SK-N-SH (cell line): ENCODE results near the gene CSNK2B. TPM values are rescaled to one million over a fixed set of nuclear protein-coding genes. Genes with fewer than 3 reads are reported as not detected.

Source experiments
- CTCF ChIA-PET: fragments of 300-600, 350-600 bp; formaldehyde crosslinking; extraction: SDS; loops from one replicate; lab custom pipeline; 2021; lab: Yijun Ruan, JAX
- POLR2A ChIA-PET: fragments of 350-600 bp; sonication (Branson Sonifier 250); formaldehyde crosslinking; extraction: SDS; loops from one replicate; lab custom pipeline; 2020; ENCODE audit warnings: antibody characterized with exemption, inconsistent platforms; lab: Yijun Ruan, JAX
- DNase-seq: peaks from one replicate; pipeline ENCODE4 v3.0.0; 2012
- H2AFZ ChIP-seq: fragments of 200-600 bp; sonication (generic); 2 replicates; pipeline ENCODE4 v1.8.1; 2016; ENCODE audit warnings: antibody characterized with exemption, mild to moderate bottlenecking, low read depth
- H3F3A ChIP-seq: fragments of 200-600 bp; sonication (generic); replicated peaks from 2 replicates; pipeline ENCODE3; 2016; ENCODE audit warnings: antibody characterized with exemption, mild to moderate bottlenecking; ENCODE audit not compliant: insufficient read depth
- H3K27ac ChIP-seq, 2 experiments: fragments of 200-500 bp in 1 of 2; fragments of 200-600 bp in 1 of 2; sonication (Bioruptor generic) in 1 of 2; sonication (generic), shearing (Covaris generic) in 1 of 2; 2 replicates each; pipeline versions ENCODE4 v1.5.1 to v1.6.1; 2014 to 2016; ENCODE audit warnings: low read depth in 2 of 2, inconsistent platforms in 1 of 2, low read length in 1 of 2, mild to moderate bottlenecking in 1 of 2, mixed read lengths in 1 of 2
- H3K27me3 ChIP-seq: fragments of 200-600 bp; sonication (generic), shearing (Covaris generic); 2 replicates; pipeline ENCODE4 v1.6.1; 2016; ENCODE audit warnings: mixed run types; ENCODE audit not compliant: insufficient read depth
- H3K36me3 ChIP-seq, 2 experiments: fragments of 200-500 bp in 1 of 2; fragments of 200-600 bp in 1 of 2; sonication (Bioruptor generic) in 1 of 2; sonication (generic) in 1 of 2; replicated peaks in 1 of 2; 2 replicates each; pipeline versions ENCODE3 to v1.5.1; 2014 to 2016; ENCODE audit warnings: low read length in 1 of 2, mild to moderate bottlenecking in 1 of 2; ENCODE audit not compliant: insufficient read depth in 2 of 2, control insufficient read depth in 1 of 2
- H3K4me1 ChIP-seq, 2 experiments: fragments of 200-500 bp in 1 of 2; fragments of 200-600 bp in 1 of 2; sonication (Bioruptor generic) in 1 of 2; sonication (generic), shearing (Covaris generic) in 1 of 2; 2 replicates each; pipeline versions ENCODE4 v1.5.1 to v1.6.1; 2014 to 2016; ENCODE audit warnings: low read depth in 1 of 2, low read length in 1 of 2, mixed run types in 1 of 2; ENCODE audit not compliant: insufficient read depth in 2 of 2, control insufficient read depth in 1 of 2
- H3K4me2 ChIP-seq: fragments of 200-600 bp; sonication (generic), shearing (Covaris generic); 2 replicates; pipeline ENCODE4 v1.6.1; 2017; ENCODE audit warnings: mixed run types
- H3K4me3 ChIP-seq, 2 experiments: fragments of 200-500 bp in 1 of 2; fragments of 200-600 bp in 1 of 2; sonication (Bioruptor generic) in 1 of 2; sonication (generic), shearing (Covaris generic) in 1 of 2; 2 replicates each; pipeline versions ENCODE4 v1.5.1 to v1.8.1; 2014 to 2016; ENCODE audit warnings: low read depth in 2 of 2, inconsistent platforms in 1 of 2, low read length in 1 of 2, mild to moderate bottlenecking in 1 of 2, mixed read lengths in 1 of 2, moderate library complexity in 1 of 2
- H3K79me2 ChIP-seq: fragments of 200-600 bp; sonication (generic); 2 replicates; pipeline ENCODE4 v1.8.1; 2017; ENCODE audit warnings: mild to moderate bottlenecking; ENCODE audit not compliant: insufficient read depth
- H3K9ac ChIP-seq: fragments of 200-600 bp; sonication (generic); 2 replicates; pipeline ENCODE4 v1.6.1; 2017; ENCODE audit warnings: mixed run types
- H3K9me2 ChIP-seq: fragments of 200-600 bp; sonication (generic); 2 replicates; pipeline ENCODE4 v1.6.1; 2017; ENCODE audit warnings: mixed run types
- H3K9me3 ChIP-seq: fragments of 200-600 bp; sonication (generic); 2 replicates; pipeline ENCODE4 v1.6.1; 2017; ENCODE audit warnings: mixed run types, mild to moderate bottlenecking, moderate library complexity
- H4K20me1 ChIP-seq: fragments of 200-600 bp; sonication (generic); 2 replicates; pipeline ENCODE4 v1.6.1; 2017; ENCODE audit warnings: mild to moderate bottlenecking, mixed run types; ENCODE audit not compliant: insufficient read depth
- CHD2 ChIP-seq: fragments of 150-350 bp; IDR thresholded peaks from 2 replicates; pipeline ENCODE4 v1.6.1; 2018; ENCODE audit warnings: low read length; ENCODE audit not compliant: partially characterized antibody
- CTCF ChIP-seq: fragments of 200-600 bp; sonication (generic); IDR thresholded peaks from 2 replicates; pipeline ENCODE4 v1.6.1; 2017; ENCODE audit warnings: antibody characterized with exemption, mild to moderate bottlenecking, moderate library complexity
- EP300 ChIP-seq, 2 experiments: IDR thresholded peaks; 2 replicates each; pipeline versions ENCODE4 v1.4.0 to v1.6.1; 2012; ENCODE audit warnings: borderline replicate concordance in 1 of 2, low read depth in 1 of 2, low read length in 1 of 2
- FOXM1 ChIP-seq: IDR thresholded peaks from 2 replicates; pipeline ENCODE4 v1.4.0; 2012; ENCODE audit warnings: low read depth, mild to moderate bottlenecking
- GABPA ChIP-seq: IDR thresholded peaks from 2 replicates; pipeline ENCODE4 v1.4.0; 2012; ENCODE audit warnings: low read depth, mild to moderate bottlenecking
- JUND ChIP-seq: IDR thresholded peaks from 2 replicates; pipeline ENCODE4 v1.4.0; 2012
- MEF2A ChIP-seq: IDR thresholded peaks from 2 replicates; pipeline ENCODE4 v1.4.0; 2012; ENCODE audit warnings: low read depth, borderline replicate concordance
- NFIC ChIP-seq: IDR thresholded peaks from 2 replicates; pipeline ENCODE4 v1.4.0; 2012; ENCODE audit warnings: borderline replicate concordance
- NRF1 ChIP-seq: IDR thresholded peaks from 2 replicates; pipeline ENCODE4 v1.6.1; 2012; ENCODE audit warnings: low read depth, mild to moderate bottlenecking, low read length
- PBX3 ChIP-seq: IDR thresholded peaks from 2 replicates; pipeline ENCODE4; 2012
- POLR2AphosphoS5 ChIP-seq: IDR thresholded peaks from 2 replicates; pipeline ENCODE4 v1.6.1; 2012; ENCODE audit warnings: low read depth, low read length
- RAD21 ChIP-seq: IDR thresholded peaks from 2 replicates; pipeline ENCODE4 v1.6.1; 2012; ENCODE audit warnings: mild to moderate bottlenecking, low read length
- RCOR1 ChIP-seq: fragments of 150-350 bp; IDR thresholded peaks from 2 replicates; pipeline ENCODE4 v1.6.1; 2017; ENCODE audit warnings: antibody characterized with exemption, low read length
- SIN3A ChIP-seq: IDR thresholded peaks from 2 replicates; pipeline ENCODE4 v1.6.1; 2012; ENCODE audit warnings: low read depth, mild to moderate bottlenecking, low read length, moderate library complexity, borderline replicate concordance
- SMC3 ChIP-seq: IDR thresholded peaks from 2 replicates; pipeline ENCODE4 v1.6.1; 2012; ENCODE audit warnings: low read depth, low read length, improper control_type of control experiment
- TAF1 ChIP-seq: IDR thresholded peaks from 2 replicates; pipeline ENCODE4 v1.6.1; 2012; ENCODE audit warnings: low read depth, mild to moderate bottlenecking, low read length, moderate library complexity, borderline replicate concordance
- TCF12 ChIP-seq: IDR thresholded peaks from 2 replicates; pipeline ENCODE4 v1.4.0; 2012
- USF1 ChIP-seq: IDR thresholded peaks from 2 replicates; pipeline ENCODE4 v1.4.0; 2012; ENCODE audit warnings: low read depth, borderline replicate concordance
- YY1 ChIP-seq: IDR thresholded peaks from 2 replicates; pipeline ENCODE4 v1.4.0; 2012; ENCODE audit warnings: low read depth, mild to moderate bottlenecking
- WGBS: methylation state at CpG from one replicate; pipeline ENCODE4 v1.1.6; 2017; ENCODE audit warnings: low lambda C conversion rate; 5-methylcytosine and 5-hydroxymethylcytosine counted together
- polyA plus RNA-seq, 3 experiments: library from polyadenylated mRNA; depleted of rRNA; stranded (reverse); fragments of >200 nt; gene quantifications; 2 replicates each; pipeline ENCODE4 v1.2.3, GENCODE V29; 2012
- TF ChIP-seq, protein P1 (sequence below): fragments of 150-350 bp; IDR thresholded peaks from 2 replicates; pipeline ENCODE4 v1.6.1; 2017; ENCODE audit warnings: antibody characterized with exemption, low read length, low read depth, borderline replicate concordance

CSNK2B gene
- polyA plus RNA-seq, 1 of the 3 experiments (the other 2 are of a cell fraction) = 101 TPM

DNA sequence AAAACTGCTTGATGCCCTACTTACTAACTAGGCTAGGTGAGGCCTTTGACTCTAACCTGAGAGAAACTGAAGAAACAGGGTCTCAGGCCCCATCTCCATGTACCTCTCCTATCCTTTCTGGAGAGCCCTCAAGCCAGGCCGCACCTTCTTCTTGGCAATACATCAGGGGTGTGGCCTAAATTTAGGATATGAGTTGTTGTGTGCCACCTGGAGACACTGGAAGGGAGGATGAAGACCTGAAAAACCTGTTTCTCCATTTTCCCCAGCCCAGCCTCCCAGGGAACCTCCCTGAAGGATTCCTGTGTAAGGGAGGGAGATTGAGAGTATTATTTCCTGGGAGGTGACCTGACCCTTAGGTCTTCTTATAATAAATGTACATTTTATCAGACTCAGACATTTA lies 52.4 kb downstream of the CSNK2B start:
- no peaks in the 10 kb centered on the region for H3K9me3 ChIP-seq
- DNase-seq = no peak
- POLR2A ChIA-PET = no interaction called here
- no peaks in the 10 kb centered on the region for H3K4me1 ChIP-seq
- WGBS = no CpG with 5 or more reads among the region's 1 CpG
- no peak overlapping the region for H3K27ac ChIP-seq
- H3K36me3 ChIP-seq = no peaks in the 10 kb centered on the region
- no peaks in the 10 kb centered on the region for H4K20me1 ChIP-seq
- no peak overlapping the region for H3K4me2 ChIP-seq
- no peak overlapping the region for H3K9ac ChIP-seq
- CTCF ChIA-PET = interaction anchor here (0.6 kb wide), 1 partner anchor 72 kb away, joined by 3 read pairs; no protein-coding TSS in a partner anchor
- H3F3A ChIP-seq = peaks cover 3% of the 10 kb centered on the region
- no peaks in the 10 kb centered on the region for H3K9me2 ChIP-seq
- no peak overlapping the region for H3K4me3 ChIP-seq
- H3K79me2 ChIP-seq = no peaks in the 10 kb centered on the region
- H3K27me3 ChIP-seq = no peaks in the 10 kb centered on the region
- H2AFZ ChIP-seq = no peak overlapping the region
- TF ChIP-seq NRF1 (no peak), RAD21 (no peak), PBX3 (no peak), USF1 (no peak), GABPA (no peak), TAF1 (no peak), EP300 (IDR thresholded peaks at IDR 0.05; ENCODE audit: borderline replicate concordance in 1 of 2, low read depth in 1 of 2, low read length in 1 of 2) (no peak), FOXM1 (no peak), CTCF (no peak), SIN3A (no peak), RCOR1 (no peak), NFIC (no peak), MEF2A (no peak), POLR2AphosphoS5 (no peak), YY1 (no peak), JUND (no peak), TCF12 (no peak), SMC3 (no peak), CHD2 (no peak)
- TF ChIP-seq, protein P1, sequence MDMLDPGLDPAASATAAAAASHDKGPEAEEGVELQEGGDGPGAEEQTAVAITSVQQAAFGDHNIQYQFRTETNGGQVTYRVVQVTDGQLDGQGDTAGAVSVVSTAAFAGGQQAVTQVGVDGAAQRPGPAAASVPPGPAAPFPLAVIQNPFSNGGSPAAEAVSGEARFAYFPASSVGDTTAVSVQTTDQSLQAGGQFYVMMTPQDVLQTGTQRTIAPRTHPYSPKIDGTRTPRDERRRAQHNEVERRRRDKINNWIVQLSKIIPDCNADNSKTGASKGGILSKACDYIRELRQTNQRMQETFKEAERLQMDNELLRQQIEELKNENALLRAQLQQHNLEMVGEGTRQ = no peak
